Epithelial cell of proximal tubule (primary cell): ENCODE results near the gene CUX1. TPM values are rescaled to one million over a fixed set of nuclear protein-coding genes. Genes with fewer than 3 reads are reported as not detected.

Experiments used
- DNase-seq: peaks from one replicate; pipeline ENCODE4 v3.0.0-alpha.2; 2011; ENCODE audit warnings: low read depth
- H3K4me3 ChIP-seq: 2 replicates; pipeline ENCODE4 v1.5.1; 2011; ENCODE audit warnings: low read depth, mild to moderate bottlenecking, low read length
- total RNA-seq: library from RNA; depleted of rRNA; stranded (reverse); fragments of >200 nt; gene quantifications from 2 replicates; pipeline ENCODE4 v1.2.3, GENCODE V29; 2015
- TF ChIP-seq, protein P1 (sequence below): conservative IDR thresholded peaks from 2 replicates; pipeline ENCODE4 v1.5.1; 2012; ENCODE audit warnings: low read depth, mild to moderate bottlenecking, low read length

The CUX1 gene
- total RNA-seq, 1 donor from 2014 or later: 37.3 TPM

DNA sequence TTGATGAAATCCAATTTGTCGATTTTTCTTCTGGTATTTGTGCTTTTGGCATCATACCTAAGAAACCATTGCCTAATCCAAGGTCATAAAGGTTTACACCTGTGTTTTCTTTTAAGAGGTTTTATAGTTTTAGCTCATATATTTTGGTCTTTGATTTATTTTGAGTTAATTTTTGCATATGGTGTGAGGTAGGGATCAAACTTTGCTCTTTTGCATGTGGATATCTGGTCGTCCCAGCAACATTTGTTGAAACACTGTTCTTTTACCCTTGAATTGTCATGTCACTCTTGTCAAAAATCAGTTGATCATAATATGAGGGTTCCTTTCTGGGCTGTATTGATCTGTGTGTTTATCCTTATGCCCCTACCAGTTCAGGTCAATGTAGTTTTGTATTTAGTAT lies 236.7 kb downstream of the CUX1 start:
- H3K4me3 ChIP-seq: no peak overlapping the region
- TF ChIP-seq, protein P1, sequence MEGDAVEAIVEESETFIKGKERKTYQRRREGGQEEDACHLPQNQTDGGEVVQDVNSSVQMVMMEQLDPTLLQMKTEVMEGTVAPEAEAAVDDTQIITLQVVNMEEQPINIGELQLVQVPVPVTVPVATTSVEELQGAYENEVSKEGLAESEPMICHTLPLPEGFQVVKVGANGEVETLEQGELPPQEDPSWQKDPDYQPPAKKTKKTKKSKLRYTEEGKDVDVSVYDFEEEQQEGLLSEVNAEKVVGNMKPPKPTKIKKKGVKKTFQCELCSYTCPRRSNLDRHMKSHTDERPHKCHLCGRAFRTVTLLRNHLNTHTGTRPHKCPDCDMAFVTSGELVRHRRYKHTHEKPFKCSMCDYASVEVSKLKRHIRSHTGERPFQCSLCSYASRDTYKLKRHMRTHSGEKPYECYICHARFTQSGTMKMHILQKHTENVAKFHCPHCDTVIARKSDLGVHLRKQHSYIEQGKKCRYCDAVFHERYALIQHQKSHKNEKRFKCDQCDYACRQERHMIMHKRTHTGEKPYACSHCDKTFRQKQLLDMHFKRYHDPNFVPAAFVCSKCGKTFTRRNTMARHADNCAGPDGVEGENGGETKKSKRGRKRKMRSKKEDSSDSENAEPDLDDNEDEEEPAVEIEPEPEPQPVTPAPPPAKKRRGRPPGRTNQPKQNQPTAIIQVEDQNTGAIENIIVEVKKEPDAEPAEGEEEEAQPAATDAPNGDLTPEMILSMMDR: no peak
- DNase-seq: no peak

DNA sequence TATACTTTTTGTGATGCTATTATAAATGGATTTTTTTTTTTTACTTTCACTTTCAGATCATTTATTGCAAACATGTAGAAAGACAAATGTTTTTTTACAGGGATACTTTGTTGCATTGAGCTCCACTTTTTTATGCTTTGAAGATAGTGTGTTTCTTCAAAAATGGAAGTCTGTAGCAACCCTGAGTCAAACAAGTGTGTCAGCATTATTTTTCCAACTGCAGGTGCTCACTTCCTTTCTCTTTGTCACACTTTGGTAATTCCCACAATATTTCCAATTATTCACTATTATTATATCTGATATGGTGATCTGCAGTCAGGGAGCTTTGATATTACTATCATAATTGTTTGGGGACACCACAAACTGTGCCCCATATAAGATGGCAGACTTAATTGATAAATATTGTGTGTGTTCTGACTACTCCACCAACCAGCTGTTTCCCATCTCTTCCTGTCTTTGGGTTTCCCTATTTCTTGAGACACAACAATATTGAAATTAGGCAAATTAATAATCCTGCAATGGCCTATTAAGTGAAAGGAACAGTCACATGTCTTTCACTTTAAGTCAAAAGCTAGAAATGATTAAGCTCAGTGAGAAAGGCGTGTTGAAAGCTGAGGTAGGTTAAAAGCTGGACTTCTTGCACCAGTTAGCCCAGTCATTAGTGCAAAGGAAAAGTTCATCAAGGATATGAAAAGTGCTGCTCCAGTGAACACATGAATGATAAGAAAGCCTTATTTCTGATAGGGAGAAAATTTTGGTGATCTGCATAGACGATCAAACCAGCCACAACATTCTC lies 238.0 kb downstream of the CUX1 start:
- no peak for DNase-seq

DNA sequence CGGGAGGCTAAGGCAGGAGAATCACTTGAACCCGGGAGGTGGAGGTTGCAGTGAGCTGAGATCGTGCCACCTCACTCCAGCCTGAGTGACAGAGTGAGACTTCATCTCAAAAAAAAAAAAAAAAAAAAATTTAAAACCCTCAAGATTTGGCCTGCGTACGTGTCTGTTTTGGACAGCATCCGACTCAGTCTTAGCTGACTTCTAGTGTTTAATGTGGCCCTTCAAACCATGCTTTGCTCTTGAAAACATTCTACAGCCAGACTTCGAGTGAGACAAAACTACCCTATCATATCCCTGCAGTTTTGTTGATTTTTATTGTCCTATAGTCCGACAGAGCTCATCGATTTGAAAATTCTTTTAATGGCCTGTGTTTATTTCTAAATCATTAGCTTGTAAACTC lies 242.1 kb downstream of the CUX1 start:
- TF ChIP-seq, protein P1: no peak

More for the DNA sequence above, 238.0 kb downstream of the CUX1 start:
- no peak overlapping the region for H3K4me3 ChIP-seq
- TF ChIP-seq, protein P1: no peak

DNA sequence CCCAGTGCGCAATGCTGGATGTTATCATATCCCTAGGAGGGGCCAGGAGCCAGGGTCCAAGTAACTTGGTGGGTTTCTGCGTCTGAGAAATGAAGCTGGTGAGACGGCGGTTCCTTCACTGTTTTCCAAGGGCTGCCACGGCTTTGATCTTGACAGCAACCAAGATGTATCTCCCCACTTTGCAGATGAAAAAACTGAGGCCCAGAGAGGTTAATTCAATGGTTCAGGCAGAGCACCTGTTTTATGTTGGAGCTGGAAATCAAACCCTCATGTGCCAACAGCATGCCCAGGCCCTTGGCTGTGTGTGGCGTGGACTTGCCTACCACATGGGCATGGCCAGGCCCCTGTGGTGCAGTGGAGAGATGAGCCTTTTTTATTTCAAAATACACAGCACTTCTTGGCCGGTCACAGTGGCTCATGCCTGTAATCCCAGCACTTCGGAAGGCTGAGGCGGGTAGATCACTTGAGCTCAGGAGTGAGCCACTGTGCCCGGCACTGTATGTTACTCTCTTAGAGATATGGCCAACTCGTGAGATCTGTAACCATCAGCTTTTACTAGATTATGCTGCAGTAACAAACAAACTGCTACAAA lies 244.0 kb downstream of the CUX1 start:
- H3K4me3 ChIP-seq: no peak overlapping the region
- DNase-seq: no peak
- TF ChIP-seq, protein P1: no peak

More for the DNA sequence above, 242.1 kb downstream of the CUX1 start:
- no peak for DNase-seq
- no peak overlapping the region for H3K4me3 ChIP-seq

DNA sequence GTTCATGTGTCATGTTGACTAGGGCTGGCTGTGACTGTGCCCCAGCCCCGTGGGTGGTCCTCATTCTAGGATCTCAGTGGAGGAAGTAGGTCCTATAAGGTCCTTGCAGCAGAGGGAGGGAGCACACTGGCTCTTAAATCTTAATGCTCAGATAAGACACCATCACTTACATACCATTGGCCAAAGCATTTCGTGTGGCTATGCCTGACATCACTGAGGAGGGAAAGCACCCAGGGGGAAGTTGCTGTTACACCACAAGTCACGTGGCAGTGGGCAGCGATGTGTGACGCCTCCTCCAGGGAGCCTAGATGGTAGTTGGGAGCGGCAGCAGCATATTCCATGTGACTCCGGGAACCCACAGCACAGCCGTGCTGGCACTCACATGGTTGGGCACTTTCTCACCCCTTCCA lies 244.6 kb downstream of the CUX1 start:
- TF ChIP-seq, protein P1: no peak

DNA sequence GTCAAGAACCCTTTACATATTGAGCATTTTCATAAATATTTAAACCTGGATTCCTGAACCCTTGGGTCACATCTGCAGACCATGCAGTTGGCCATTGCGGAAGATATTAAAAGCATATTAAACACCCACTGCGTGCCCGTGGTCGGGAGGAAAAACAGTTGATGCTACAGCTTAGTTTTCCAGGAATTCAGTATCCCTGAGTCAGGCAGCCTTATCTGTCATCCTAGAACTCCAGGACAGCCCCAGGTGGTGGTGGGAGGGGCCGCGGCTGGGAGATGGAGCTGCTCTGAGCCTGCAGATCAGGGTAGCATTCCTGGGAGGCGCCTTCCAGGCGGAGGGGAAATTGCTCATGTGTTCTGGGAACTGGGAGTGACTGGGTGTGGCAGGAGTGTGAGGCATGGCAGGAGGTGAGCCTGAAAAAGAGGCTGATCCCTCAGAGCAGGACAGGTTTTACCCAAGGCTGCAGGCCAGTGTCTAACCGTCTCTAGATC lies 246.3 kb downstream of the CUX1 start:
- DNase-seq: no peak
- TF ChIP-seq, protein P1: no peak
- no peak overlapping the region for H3K4me3 ChIP-seq

More for the DNA sequence above, 244.6 kb downstream of the CUX1 start:
- H3K4me3 ChIP-seq: no peak overlapping the region
- DNase-seq: peak; percentile 90
